H1 (cell line): ENCODE data around the gene CCDC174. TPM values are rescaled to one million over a fixed set of nuclear protein-coding genes. Genes with fewer than 3 reads are reported as not detected.

Experiments
- CTCF ChIA-PET: fragments of 300-600 bp; sonication (Branson Sonifier 250); formaldehyde crosslinking; loops from one replicate; lab custom pipeline; 2021; ENCODE audit not compliant: partially characterized antibody; lab: Charles Lee
- POLR2A ChIA-PET: fragments of 300-600 bp; sonication (Branson Sonifier 250); formaldehyde crosslinking; loops from one replicate; lab custom pipeline; 2021; ENCODE audit warnings: inconsistent platforms; ENCODE audit not compliant: partially characterized antibody; lab: Charles Lee
- DNase-seq, 2 experiments: peaks; one replicate each; pipeline versions ENCODE4 v3.0.0 to v3.0.0-alpha.2; 2010 to 2022; ENCODE audit warnings: low spot score in 2 of 2, low read depth in 1 of 2, mixed read lengths in 1 of 2
- FAIRE-seq: peaks from 2 replicates; lab custom pipeline; 2011; peaks lifted over from hg19 to GRCh38; lab: Jason Lieb, UNC
- H2AFZ ChIP-seq: 2 replicates; pipeline ENCODE4 v1.8.1; 2012; ENCODE audit warnings: low read length, inconsistent platforms
- H2AK5ac ChIP-seq: 2 replicates; pipeline ENCODE4 v1.6.1; 2013; ENCODE audit warnings: low read depth, low read length
- H2BK120ac ChIP-seq: replicated peaks from 2 replicates; pipeline ENCODE3; 2013; ENCODE audit warnings: low read depth, low read length, inconsistent platforms
- H2BK12ac ChIP-seq: 2 replicates; pipeline ENCODE4 v1.6.1; 2013; ENCODE audit warnings: low read depth, low read length
- H2BK15ac ChIP-seq: 2 replicates; pipeline ENCODE4 v1.6.1; 2013; ENCODE audit warnings: low read length
- H2BK20ac ChIP-seq: 2 replicates; pipeline ENCODE4 v1.6.1; 2013; ENCODE audit warnings: low read length
- H2BK5ac ChIP-seq: 2 replicates; pipeline ENCODE4 v1.6.1; 2013; ENCODE audit warnings: low read depth, low read length
- H3K14ac ChIP-seq: 2 replicates; pipeline ENCODE4 v1.6.1; 2013; ENCODE audit warnings: inconsistent platforms; ENCODE audit not compliant: insufficient read length
- H3K18ac ChIP-seq: 2 replicates; pipeline ENCODE4 v1.6.1; 2013; ENCODE audit warnings: low read length; ENCODE audit errors: extremely low read depth
- H3K23ac ChIP-seq: 2 replicates; pipeline ENCODE4 v1.6.1; 2013; ENCODE audit warnings: inconsistent platforms; ENCODE audit not compliant: insufficient read length
- H3K23me2 ChIP-seq: 2 replicates; pipeline ENCODE4 v1.6.1; 2013; ENCODE audit warnings: low read depth, low read length
- H3K27ac ChIP-seq: 2 replicates; pipeline ENCODE4 v1.6.1; 2011; ENCODE audit warnings: low read depth, low read length, inconsistent platforms
- H3K27me3 ChIP-seq, 4 experiments: replicated peaks in 1 of 4; 1 replicate in 1 of 4; 2 replicates in 3 of 4; pipeline versions ENCODE4 v1.6.1 to v1.8.1; 2011 to 2013; ENCODE audit warnings: low read length in 3 of 4, mild to moderate bottlenecking in 3 of 4, inconsistent platforms in 2 of 4, mixed read lengths in 2 of 4, moderate library complexity in 1 of 4; ENCODE audit not compliant: control insufficient read depth in 3 of 4, insufficient read depth in 3 of 4; ENCODE audit errors: extremely low read depth in 1 of 4
- H3K36me3 ChIP-seq, 4 experiments: 2 replicates each; pipeline versions ENCODE4 v1.6.1 to v1.8.1; 2011 to 2013; ENCODE audit warnings: mild to moderate bottlenecking in 4 of 4, low read length in 3 of 4, moderate library complexity in 2 of 4, control low read depth in 1 of 4, inconsistent platforms in 1 of 4; ENCODE audit not compliant: insufficient read depth in 4 of 4, control insufficient read depth in 2 of 4
- H3K4ac ChIP-seq: replicated peaks from 2 replicates; pipeline ENCODE3; 2013; ENCODE audit warnings: low read length, low read depth, mixed read lengths, inconsistent platforms; ENCODE audit not compliant: insufficient read length
- H3K4me1 ChIP-seq, 4 experiments: replicated peaks in 1 of 4; 1 replicate in 1 of 4; 2 replicates in 3 of 4; pipeline versions ENCODE4 v1.6.1 to v1.8.1; 2011 to 2013; ENCODE audit warnings: low read length in 3 of 4, inconsistent platforms in 2 of 4, mixed read lengths in 1 of 4; ENCODE audit not compliant: insufficient read depth in 4 of 4, control insufficient read depth in 3 of 4
- H3K4me2 ChIP-seq, 2 experiments: 2 replicates each; pipeline versions ENCODE4 v1.6.1 to v1.8.1; 2011 to 2013; ENCODE audit warnings: low read depth in 2 of 2, low read length in 2 of 2, control low read depth in 1 of 2, inconsistent platforms in 1 of 2, mild to moderate bottlenecking in 1 of 2; ENCODE audit not compliant: insufficient read depth in 1 of 2
- H3K4me3 ChIP-seq, 4 experiments: fragments of 200-600, 300-600 bp in 1 of 4; sonication (generic), shearing (Covaris generic), sonication (Bioruptor Twin) in 1 of 4; 2 replicates each; pipeline versions ENCODE4 v1.5.1 to v1.8.1; 2011 to 2016; ENCODE audit warnings: low read length in 4 of 4, low read depth in 3 of 4, control low read depth in 2 of 4, inconsistent platforms in 2 of 4, mild to moderate bottlenecking in 2 of 4, mixed read lengths in 1 of 4, moderate library complexity in 1 of 4; ENCODE audit not compliant: insufficient read depth in 2 of 4; ENCODE audit errors: extremely low read depth in 1 of 4
- H3K56ac ChIP-seq: replicated peaks from 2 replicates; pipeline ENCODE3; 2013; ENCODE audit warnings: low read depth, mild to moderate bottlenecking, mixed read lengths, low read length, inconsistent platforms; ENCODE audit not compliant: insufficient read length
- H3K79me1 ChIP-seq: 2 replicates; pipeline ENCODE4 v1.6.1; 2013; ENCODE audit warnings: low read depth, low read length, control low read depth
- H3K79me2 ChIP-seq, 2 experiments: 2 replicates each; pipeline versions ENCODE4 v1.6.1 to v1.8.1; 2012 to 2013; ENCODE audit warnings: low read length in 2 of 2, mild to moderate bottlenecking in 2 of 2, inconsistent platforms in 1 of 2; ENCODE audit not compliant: insufficient read depth in 2 of 2, control insufficient read depth in 1 of 2
- H3K9ac ChIP-seq, 4 experiments: replicated peaks in 1 of 4; 1 replicate in 1 of 4; 2 replicates in 3 of 4; pipeline versions ENCODE4 v1.6.1 to v1.8.1; 2011 to 2013; ENCODE audit warnings: low read depth in 3 of 4, low read length in 3 of 4, control low read depth in 2 of 4, mild to moderate bottlenecking in 2 of 4, moderate library complexity in 2 of 4, inconsistent platforms in 1 of 4; ENCODE audit errors: extremely low read depth in 1 of 4
- H3K9me3 ChIP-seq, 2 experiments: 2 replicates each; pipeline versions ENCODE4 v1.6.1 to v1.8.1; 2012 to 2013; ENCODE audit warnings: mild to moderate bottlenecking in 2 of 2, moderate library complexity in 2 of 2, control low read depth in 1 of 2, inconsistent platforms in 1 of 2, low read depth in 1 of 2, low read length in 1 of 2, mixed read lengths in 1 of 2; ENCODE audit not compliant: insufficient read depth in 2 of 2
- H4K20me1 ChIP-seq, 2 experiments: replicated peaks in 1 of 2; 2 replicates each; pipeline versions ENCODE3 to v1.8.1; 2011 to 2013; ENCODE audit warnings: inconsistent platforms in 2 of 2, low read length in 2 of 2, mild to moderate bottlenecking in 1 of 2; ENCODE audit not compliant: insufficient read depth in 2 of 2, control insufficient read depth in 1 of 2
- H4K5ac ChIP-seq: 2 replicates; pipeline ENCODE4 v1.6.1; 2013; ENCODE audit warnings: low read length, low read depth, mixed read lengths, inconsistent platforms; ENCODE audit not compliant: insufficient read length
- H4K8ac ChIP-seq: 2 replicates; pipeline ENCODE4 v1.8.0; 2013; ENCODE audit warnings: mild to moderate bottlenecking, moderate library complexity, low read length, inconsistent platforms; ENCODE audit not compliant: insufficient read depth; ENCODE audit errors: extremely low read depth
- H4K91ac ChIP-seq: replicated peaks from 2 replicates; pipeline ENCODE3; 2013; ENCODE audit warnings: low read length, mixed read lengths, inconsistent platforms; ENCODE audit not compliant: insufficient read length
- BRCA1 ChIP-seq: IDR thresholded peaks from 2 replicates; pipeline ENCODE4 v1.6.1; 2012; ENCODE audit warnings: low read depth, low read length, improper control_type of control experiment
- EP300 ChIP-seq, 2 experiments: IDR thresholded peaks; 1 replicate in 1 of 2; 2 replicates in 1 of 2; pipeline ENCODE4 v1.6.1; 2011 to 2012; ENCODE audit warnings: low read depth in 2 of 2, low read length in 2 of 2, mild to moderate bottlenecking in 2 of 2, borderline replicate concordance in 1 of 2, inconsistent platforms in 1 of 2, moderate library complexity in 1 of 2
- MAFK ChIP-seq: IDR thresholded peaks from 2 replicates; pipeline ENCODE4 v1.6.1; 2012; ENCODE audit warnings: low read depth, mild to moderate bottlenecking, improper control_type of control experiment, low read length
- RAD21 ChIP-seq, 2 experiments: IDR thresholded peaks in 1 of 2; conservative IDR thresholded peaks in 1 of 2; 2 replicates each; pipeline ENCODE4 v1.6.1; 2011; ENCODE audit warnings: low read depth in 2 of 2, low read length in 2 of 2, improper control_type of control experiment in 1 of 2, inconsistent platforms in 1 of 2, mild to moderate bottlenecking in 1 of 2, moderate library complexity in 1 of 2
- RNF2 ChIP-seq: fragments of 200-900, 300-1000 bp; sonication (generic); IDR thresholded peaks from 2 replicates; pipeline ENCODE4 v1.7.1; 2016; ENCODE audit warnings: borderline replicate concordance, low read depth, mild to moderate bottlenecking, antibody characterized with exemption, low read length; ENCODE audit not compliant: poor library complexity, severe bottlenecking; ENCODE audit errors: missing control alignments
- SUZ12 ChIP-seq: fragments of 200-600 bp; sonication (generic); IDR thresholded peaks from 2 replicates; pipeline ENCODE4 v1.6.1; 2012; ENCODE audit warnings: mild to moderate bottlenecking, inconsistent platforms, low read length, moderate library complexity, mixed read lengths
- TAF1 ChIP-seq: IDR thresholded peaks from 2 replicates; pipeline ENCODE4 v1.6.1; 2011; ENCODE audit warnings: mild to moderate bottlenecking, low read depth, low read length
- WGBS, 2 experiments: shearing (Covaris generic) in 1 of 2; methylation state at CpG; one replicate each; pipeline versions ENCODE4 v1.1.6 to v1.1.7; 2013 to 2015; ENCODE audit warnings: low lambda C conversion rate in 2 of 2, mixed read lengths in 2 of 2, inconsistent platforms in 1 of 2, low coverage in 1 of 2, missing lambda C conversion rate in 1 of 2; ENCODE audit not compliant: insufficient replicate concordance in 2 of 2, insufficient coverage in 1 of 2, insufficient read length in 1 of 2; ENCODE audit errors: extremely low coverage in 1 of 2, missing lambda C conversion rate in 1 of 2; 5-methylcytosine and 5-hydroxymethylcytosine counted together
- long read RNA-seq, 2 experiments: library from RNA in 1 of 2; library from capped mRNA in 1 of 2; stranded (forward); transcript quantifications; one replicate each; pipeline ENCODE4 v2.0.0, GENCODE V29; 2021; ENCODE audit warnings: inconsistent platforms in 1 of 2
- polyA minus RNA-seq, 3 experiments: library from RNA; depleted of rRNA, polyadenylated mRNA; stranded (reverse); fragments of >200 nt; gene quantifications; 1 replicate in 2 of 3; 2 replicates in 1 of 3; pipeline ENCODE4 v1.2.3, GENCODE V29; 2011
- polyA plus RNA-seq, 7 experiments: library from polyadenylated mRNA; depleted of rRNA in 3 of 7; stranded (reverse) in 5 of 7; unstranded in 2 of 7; fragments of >200 nt in 5 of 7; fragments of 200-250 nt in 2 of 7; gene quantifications; 1 replicate in 5 of 7; 2 replicates in 1 of 7; 4 replicates in 1 of 7; pipeline versions ENCODE4 v1.2.1 to v1.2.3, GENCODE V29; 2011 to 2013; ENCODE audit warnings: missing spikeins in 2 of 7, mixed read lengths in 2 of 7
- total RNA-seq: library from RNA; stranded (reverse); fragmentation: NEBNext Ultra II Directional; extraction: Animal tissue kit (Norgen Biotek cat#: 25700); gene quantifications from 2 replicates; pipeline ENCODE4 v1.2.1, GENCODE V29; 2021

Gene CCDC174
- total RNA-seq (11.9 and 14.1 TPM in 2 replicates), polyA plus RNA-seq (2011; rRNA removed) (3.5 and 5.5 TPM in 2 replicates), polyA minus RNA-seq (2011; rRNA and poly(A)+ RNA removed) (3.7 and 4.2 TPM in 2 replicates)
- polyA plus RNA-seq (2011; cell fraction: cytosol; rRNA removed), result 5.2 TPM
- 8.5 TPM for polyA plus RNA-seq (2011; cell fraction: nucleus; rRNA removed)
- 8.1 to 10.3 TPM (median 8.9 TPM) in 4 replicates for polyA plus RNA-seq (2012, experiment 1 of 2)
- polyA plus RNA-seq (2012, experiment 2 of 2), result 1.4 TPM
- 12.0 TPM for polyA plus RNA-seq (2013, experiment 1 of 2)
- 10.3 TPM for polyA plus RNA-seq (2013, experiment 2 of 2)
- 2.9 TPM for polyA minus RNA-seq (2011; cell fraction: cytosol; rRNA and poly(A)+ RNA removed)
- polyA minus RNA-seq (2011; cell fraction: nucleus; rRNA and poly(A)+ RNA removed), result 6.6 TPM
- long read RNA-seq, experiment 1, partial matches to known transcripts, result 4 of 6 reads
- long read RNA-seq, experiment 1, other reads (novel, unspliced or antisense), result 1 of 6 reads
- long read RNA-seq, experiment 2, transcript CCDC174-202 (11 exons, 2,942 nt), result major isoform, 9 of 12 reads
- long read RNA-seq, experiment 2, partial matches to known transcripts, result 1 of 12 reads
- long read RNA-seq, experiment 2, other reads (novel, unspliced or antisense), result 2 of 12 reads

GRCh38 chr3:14651440-14652251 is at the start of gene CCDC174:
Gene CCDC174, plus strand, starts transcription at chr3:14651762. Its CDS starts 75 bp downstream, at chr3:14651837.
- H4K8ac ChIP-seq, result peak within 1 kb of the TSS; percentile 90; the same call in 1 of the 2 replicates
- H4K91ac ChIP-seq, result peak within 1 kb of the TSS; percentile 84
- H3K9ac ChIP-seq, result peak within 1 kb of the TSS; percentile 84 to 98 (median 90)
- H3K27ac ChIP-seq, result peak within 1 kb of the TSS; percentile 89
- POLR2A ChIA-PET, result interaction anchor here (0.7 to 2.1 kb wide), 14 partner anchors 10 to 473 kb away, joined by 3 to 14 read pairs (median 4); partner anchors contain the start of genes LSM3, NR2C2 and XPC
- H3K4me3 ChIP-seq, result peak within 1 kb of the TSS; percentile 88 to 99 (median 93)
- CTCF ChIA-PET, result interaction anchor here (0.6 to 1.6 kb wide), 12 partner anchors 11 to 400 kb away, joined by 3 to 6 read pairs (median 3); no protein-coding TSS in a partner anchor
- no peak within 1 kb of the TSS for H3K56ac ChIP-seq
- no peaks in the 10 kb centered on the region; a peak in 1 of 7 replicates for H3K4me1 ChIP-seq
- peaks cover 3 to 18% of the 10 kb centered on the region in 2 experiments; a peak in 2 of 4 replicates for H3K79me2 ChIP-seq
- FAIRE-seq (peak; percentile 95), DNase-seq (peak; percentile 84 to 96)
- no peaks in the 10 kb centered on the region for H3K79me1 ChIP-seq
- peak within 1 kb of the TSS; percentile 91 for H3K18ac ChIP-seq
- no peaks in the 10 kb centered on the region; a peak in 1 of 7 replicates for H3K27me3 ChIP-seq
- peak within 1 kb of the TSS; percentile 77 for H4K5ac ChIP-seq
- H2BK5ac ChIP-seq, result peak within 1 kb of the TSS; percentile 93
- no peaks in the 10 kb centered on the region for H4K20me1 ChIP-seq
- no peak within 1 kb of the TSS; the same call in 1 of the 2 replicates for H2BK12ac ChIP-seq
- H3K4ac ChIP-seq, result no peak within 1 kb of the TSS
- H2BK120ac ChIP-seq, result no peak within 1 kb of the TSS
- peak within 1 kb of the TSS; percentile 60 to 95 for H3K4me2 ChIP-seq
- no peak within 1 kb of the TSS for H2BK15ac ChIP-seq
- peaks cover 3 to 21% (median 10%) of the 10 kb centered on the region in 4 experiments; a peak in 6 of 8 replicates for H3K36me3 ChIP-seq
- H3K14ac ChIP-seq, result no peak within 1 kb of the TSS
- no peaks in the 10 kb centered on the region for H3K9me3 ChIP-seq
- no peak within 1 kb of the TSS for H2AK5ac ChIP-seq
- no peak within 1 kb of the TSS for H2BK20ac ChIP-seq
- H3K23ac ChIP-seq, result no peak within 1 kb of the TSS
- 1% methylated on average over 47 of the region's 47 CpGs; no CpG with 5 or more reads in 1 of the 2 experiments for WGBS, 2 experiments
- H2AFZ ChIP-seq, result peak within 1 kb of the TSS; percentile 96
- no peaks in the 10 kb centered on the region for H3K23me2 ChIP-seq
- TF ChIP-seq MAFK, result no peak
- TF ChIP-seq SUZ12, result no peak
- TF ChIP-seq EP300 (IDR thresholded peaks at IDR 0.05; ENCODE audit: borderline replicate concordance in 1 of 2, low read depth in 2 of 2, low read length in 2 of 2), result no peak
- TF ChIP-seq RAD21 (IDR thresholded peaks at IDR 0.05 in 1 of 2, conservative IDR thresholded peaks at IDR 0.05 in 1 of 2; ENCODE audit: low read depth in 2 of 2, low read length in 2 of 2), result no peak
- TF ChIP-seq RNF2, result no peak
- peak; percentile 66; the same call in 1 of the 2 replicates for TF ChIP-seq BRCA1
- peak; percentile 90 for TF ChIP-seq TAF1
